Esophagus squamous epithelium (tissue), 5 donors: ENCODE measurements around the gene EIF4ENIF1. TPM values are rescaled to one million over a fixed set of nuclear protein-coding genes. Genes with fewer than 3 reads are reported as not detected.

ENCODE experiments used
- DNase-seq: peaks from one replicate; lab custom pipeline; 2025; lab: John Stamatoyannopoulos, UW
- H3K27ac ChIP-seq, 4 donors: fragments of 200-600 bp; sonication (generic); one replicate each; pipeline ENCODE4 v1.5.1; 2016 to 2019; ENCODE audit warnings: mild to moderate bottlenecking in 1 of 4
- H3K27me3 ChIP-seq, 4 donors: fragments of 200-600 bp; sonication (generic); 1 replicate in 3 of 4; 2 replicates in 1 of 4; pipeline versions ENCODE4 v1.5.1 to v1.6.0; 2017 to 2021; ENCODE audit warnings: antibody characterized with exemption in 1 of 4
- H3K36me3 ChIP-seq, 3 donors: fragments of 200-600 bp; sonication (generic); one replicate each; pipeline ENCODE4 v1.5.1; 2016 to 2019
- H3K4me1 ChIP-seq, 3 donors: fragments of 200-600 bp; sonication (generic); one replicate each; pipeline ENCODE4 v1.5.1; 2017 to 2019
- H3K4me3 ChIP-seq, 4 donors: fragments of 200-600 bp; sonication (generic); 1 replicate in 3 of 4; 2 replicates in 1 of 4; pipeline ENCODE4 v1.5.1; 2016 to 2019; ENCODE audit warnings: mild to moderate bottlenecking in 2 of 4, moderate library complexity in 1 of 4
- H3K9me3 ChIP-seq, 3 donors: fragments of 200-600 bp; sonication (generic); one replicate each; pipeline ENCODE4 v1.5.1; 2016 to 2019
- POLR2A ChIP-seq, 4 donors: fragments of 450-650 bp; IDR thresholded peaks; one replicate each; pipeline ENCODE4 v1.6.1; 2017; ENCODE audit warnings: antibody characterized with exemption in 4 of 4, mild to moderate bottlenecking in 4 of 4, moderate library complexity in 3 of 4
- WGBS, 2 donors: methylation state at CpG; one replicate each; pipeline ENCODE4 v1.1.5; 2018; 5-methylcytosine and 5-hydroxymethylcytosine counted together
- intact Hi-C: fragments of 100-400 bp; cut with DNase I; formaldehyde crosslinking; loops from one replicate; pipeline ENCODE4 v1.15.0; 2022
- total RNA-seq, 4 donors: library from RNA; depleted of rRNA; stranded (reverse); fragments of >200 nt; gene quantifications; one replicate each; pipeline ENCODE4 v1.1.0, GENCODE V29; 2016
- TF ChIP-seq, protein P1 (sequence below), 6 experiments: fragments of 450-650 bp in 4 of 6; fragments of 200-600 bp in 2 of 6; sonication (generic) in 2 of 6; IDR thresholded peaks; one replicate each; pipeline ENCODE4 v1.5.1; 2016 to 2019; ENCODE audit warnings: antibody characterized with exemption in 6 of 6, mild to moderate bottlenecking in 4 of 6, moderate library complexity in 4 of 6
- donor health status: DM: yes; HTN: yes; CAD: no.

The EIF4ENIF1 gene
- total RNA-seq, 4 donors from 2014 or later = 8.3 to 14.3 (median 11.2) TPM

DNA sequence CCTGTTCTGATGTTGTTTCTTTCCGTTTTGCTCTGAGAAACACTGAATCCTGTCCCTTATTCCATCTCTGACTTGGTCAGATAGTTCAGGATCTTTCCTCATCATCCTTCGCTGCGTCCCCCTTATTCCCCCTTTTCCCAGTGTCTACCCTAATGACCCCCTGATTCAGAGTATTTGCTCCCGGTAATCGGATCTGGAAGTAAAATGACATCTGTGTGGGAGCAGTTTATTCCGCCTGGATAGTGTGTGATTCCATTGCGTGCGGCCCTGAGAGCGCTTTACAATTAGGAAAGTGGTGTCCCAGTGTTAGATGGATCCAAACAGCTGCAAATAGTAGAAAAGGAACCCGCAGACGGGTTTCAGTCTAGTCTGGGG, 89.6 kb downstream of the EIF4ENIF1 start:
- DNase-seq = no peak
- Histone ChIP-seq H3K9me3 (no peaks in the 10 kb centered on the region), H3K27me3 (no peaks in the 10 kb centered on the region), H3K4me1 (peaks cover 0 to 37% (median 11%) of the 10 kb centered on the region in 3 donors), H3K27ac (peak overlapping the region; percentile 87 to 96 (median 92)), H3K36me3 (peaks cover 0 to 43% (median 15%) of the 10 kb centered on the region in 3 donors), H3K4me3 (peak overlapping the region; percentile 56 to 93 (median 83))
- intact Hi-C loops = no loop called here
- 1 to 6% methylated on average over 11 of the region's 11 CpGs for WGBS, 2 donors
- no peak for TF ChIP-seq POLR2A (IDR thresholded peaks at IDR 0.05)
- TF ChIP-seq, protein P1, sequence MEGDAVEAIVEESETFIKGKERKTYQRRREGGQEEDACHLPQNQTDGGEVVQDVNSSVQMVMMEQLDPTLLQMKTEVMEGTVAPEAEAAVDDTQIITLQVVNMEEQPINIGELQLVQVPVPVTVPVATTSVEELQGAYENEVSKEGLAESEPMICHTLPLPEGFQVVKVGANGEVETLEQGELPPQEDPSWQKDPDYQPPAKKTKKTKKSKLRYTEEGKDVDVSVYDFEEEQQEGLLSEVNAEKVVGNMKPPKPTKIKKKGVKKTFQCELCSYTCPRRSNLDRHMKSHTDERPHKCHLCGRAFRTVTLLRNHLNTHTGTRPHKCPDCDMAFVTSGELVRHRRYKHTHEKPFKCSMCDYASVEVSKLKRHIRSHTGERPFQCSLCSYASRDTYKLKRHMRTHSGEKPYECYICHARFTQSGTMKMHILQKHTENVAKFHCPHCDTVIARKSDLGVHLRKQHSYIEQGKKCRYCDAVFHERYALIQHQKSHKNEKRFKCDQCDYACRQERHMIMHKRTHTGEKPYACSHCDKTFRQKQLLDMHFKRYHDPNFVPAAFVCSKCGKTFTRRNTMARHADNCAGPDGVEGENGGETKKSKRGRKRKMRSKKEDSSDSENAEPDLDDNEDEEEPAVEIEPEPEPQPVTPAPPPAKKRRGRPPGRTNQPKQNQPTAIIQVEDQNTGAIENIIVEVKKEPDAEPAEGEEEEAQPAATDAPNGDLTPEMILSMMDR (IDR thresholded peaks at IDR 0.05) = no peak

DNA sequence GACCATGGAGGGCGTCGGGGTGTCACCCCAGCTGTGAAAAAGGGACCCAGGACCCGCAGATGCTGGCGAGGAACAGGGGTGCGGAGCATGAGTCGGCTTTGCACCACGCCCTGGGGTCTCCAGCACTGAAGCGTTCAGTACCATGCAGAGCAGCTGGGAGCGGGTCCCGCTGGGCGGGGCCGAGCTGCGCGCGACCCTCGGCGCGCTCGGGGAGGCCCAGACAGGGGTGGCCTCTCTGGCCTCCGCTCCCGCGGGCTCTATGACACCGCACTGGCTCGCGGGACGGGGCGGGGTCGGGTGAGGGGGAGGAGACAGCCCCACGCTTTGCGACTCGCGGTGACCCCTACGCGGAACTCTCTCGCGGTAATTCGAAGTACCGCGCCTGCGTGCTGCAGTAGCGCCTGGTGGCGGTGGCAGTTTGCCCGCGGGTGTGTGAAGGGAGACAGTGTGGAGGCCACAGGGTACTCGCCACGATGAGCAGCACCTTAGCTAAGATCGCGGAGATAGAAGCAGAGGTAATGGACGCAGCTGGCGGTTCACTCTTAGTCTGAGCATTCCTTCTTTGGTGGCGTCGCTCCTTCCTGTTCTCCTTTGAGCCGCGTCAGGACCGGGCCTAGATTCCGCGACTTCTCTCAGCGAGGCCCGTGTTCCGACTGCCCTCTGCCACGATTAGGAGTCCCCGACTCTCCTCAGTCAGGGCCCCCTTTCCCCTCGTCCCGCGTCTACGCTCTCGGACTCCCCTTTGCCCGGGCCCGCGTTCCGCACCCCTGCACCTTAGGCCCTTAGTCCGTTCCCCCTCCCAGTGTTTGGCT, 90.2 kb downstream of the EIF4ENIF1 start, which contains the start of gene DRG1:
TSS of gene DRG1 (plus strand) at position 394 of the 812 bp plus-strand sequence. CDS start at position 474, 80 bp downstream.
- H3K36me3 ChIP-seq = peaks cover 0 to 37% (median 13%) of the 10 kb centered on the region in 3 donors
- peak in 3 of 4 donors; percentile 75 to 96 (median 95) for TF ChIP-seq POLR2A (IDR thresholded peaks at IDR 0.05)
- TF ChIP-seq, protein P1 (IDR thresholded peaks at IDR 0.05) = peak in 4 of 6 experiments; percentile 20 to 28 (median 21)
- WGBS, 2 donors = 0 to 1% methylated on average over 24 to 34 of the region's 72 CpGs
- H3K27me3 ChIP-seq = no peaks in the 10 kb centered on the region
- intact Hi-C loops = no loop called here
- peak within 1 kb of the TSS; percentile 56 to 93 (median 83) for H3K4me3 ChIP-seq
- peaks cover 0 to 37% (median 11%) of the 10 kb centered on the region in 3 donors for H3K4me1 ChIP-seq
- H3K27ac ChIP-seq = peak within 1 kb of the TSS; percentile 87 to 96 (median 92)
- peak; percentile 82 for DNase-seq
- H3K9me3 ChIP-seq = no peaks in the 10 kb centered on the region

DNA sequence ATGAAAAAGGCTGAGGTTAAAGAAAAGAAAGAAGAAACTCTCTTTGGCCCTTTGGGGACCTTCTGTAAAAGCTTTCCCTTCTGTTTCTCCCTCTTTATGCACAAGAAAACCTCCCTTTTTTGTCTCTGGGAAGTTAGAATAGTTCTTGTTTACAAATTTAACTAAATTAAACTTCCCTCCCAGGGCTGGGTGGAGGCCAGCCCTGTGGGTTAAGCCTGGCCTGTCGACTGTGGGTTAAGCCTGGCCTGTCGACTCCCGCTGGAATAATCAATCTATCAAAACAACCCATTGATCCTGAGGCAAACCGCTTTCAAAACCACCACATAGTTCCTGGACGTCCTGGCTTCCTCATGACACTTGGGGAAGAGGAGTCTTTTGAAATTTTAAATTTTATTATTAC, 91.4 kb downstream of the EIF4ENIF1 start:
- Histone ChIP-seq H3K27me3 (no peaks in the 10 kb centered on the region), H3K36me3 (peaks cover 0 to 25% (median 1%) of the 10 kb centered on the region in 3 donors), H3K9me3 (no peaks in the 10 kb centered on the region), H3K4me3 (no peak overlapping the region), H3K4me1 (peaks cover 0 to 37% (median 11%) of the 10 kb centered on the region in 3 donors), H3K27ac (peak overlapping the region in 2 of 4 donors; percentile 92 to 96)
- no peak for DNase-seq
- TF ChIP-seq, protein P1 (IDR thresholded peaks at IDR 0.05) = no peak
- no peak for TF ChIP-seq POLR2A (IDR thresholded peaks at IDR 0.05)
- WGBS, 2 donors = 55 to 57% methylated on average over 5 of the region's 5 CpGs
- intact Hi-C loops = no loop called here

- TF ChIP-seq, protein P1 (IDR thresholded peaks at IDR 0.05) = no peak
- TF ChIP-seq POLR2A (IDR thresholded peaks at IDR 0.05) = no peak
- intact Hi-C loops = no loop called here
- no peak overlapping the region for H3K4me3 ChIP-seq
- no peak overlapping the region for H3K27ac ChIP-seq
- no peaks in the 10 kb centered on the region for H3K27me3 ChIP-seq
- no peak for DNase-seq
- H3K9me3 ChIP-seq = no peaks in the 10 kb centered on the region
- 72 to 74% methylated on average over 3 of the region's 3 CpGs for WGBS, 2 donors
- H3K4me1 ChIP-seq = peaks cover 0 to 13% (median 0%) of the 10 kb centered on the region in 3 donors
- no peaks in the 10 kb centered on the region for H3K36me3 ChIP-seq
These were observed 95.3 kb downstream of the EIF4ENIF1 start for GRCh38 chr22:31394326-31394725.

DNA sequence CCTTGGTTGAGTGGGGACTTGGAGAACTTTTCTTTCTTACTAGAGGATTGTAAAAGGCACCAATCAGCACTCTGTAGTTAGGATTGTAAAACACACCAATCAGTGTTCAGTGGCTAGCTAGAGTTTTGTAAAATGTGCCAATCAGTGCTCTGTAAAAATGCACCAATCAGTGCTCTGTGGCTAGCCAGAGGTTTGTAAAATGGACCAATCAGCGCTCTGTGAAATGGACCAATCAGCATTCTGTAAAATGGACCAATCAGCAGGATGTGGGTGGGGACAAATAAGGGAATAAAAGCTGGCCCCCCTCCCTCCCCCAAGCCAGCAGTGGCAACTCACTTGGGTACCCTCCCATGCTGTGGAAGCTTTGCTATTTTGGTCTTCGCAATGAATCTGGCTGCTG, 95.7 kb downstream of the EIF4ENIF1 start:
- Histone ChIP-seq H3K27ac (no peak overlapping the region), H3K9me3 (no peaks in the 10 kb centered on the region), H3K4me1 (peaks cover 0 to 11% (median 0%) of the 10 kb centered on the region in 3 donors), H3K27me3 (no peaks in the 10 kb centered on the region), H3K36me3 (no peaks in the 10 kb centered on the region), H3K4me3 (no peak overlapping the region)
- no peak for TF ChIP-seq POLR2A (IDR thresholded peaks at IDR 0.05)
- TF ChIP-seq, protein P1 (IDR thresholded peaks at IDR 0.05) = no peak
- intact Hi-C loops = no loop called here
- no peak for DNase-seq
- 81 to 100% methylated on average over 2 of the region's 2 CpGs for WGBS, 2 donors
